Gastrocnemius medialis (tissue), 4 donors: Measurements from ENCODE around the gene IL18RAP. TPM values are rescaled to one million over a fixed set of nuclear protein-coding genes. Genes with fewer than 3 reads are reported as not detected.

ENCODE experiments used
- ATAC-seq, 2 donors: fragments of 150-250 bp; one replicate each; pipeline ENCODE4 v1.9.1; 2016
- DNase-seq, 2 donors: peaks; one replicate each; pipeline ENCODE4 v3.0.0-alpha.2; 2019
- H3K27ac ChIP-seq, 4 donors: fragments of 200-600 bp; sonication (generic); 1 replicate in 1 of 4; 2 replicates in 3 of 4; pipeline ENCODE4 v1.5.1; 2016 to 2018; ENCODE audit warnings: mild to moderate bottlenecking in 2 of 4, moderate library complexity in 1 of 4
- H3K27me3 ChIP-seq, 3 donors: fragments of 200-600 bp; sonication (generic) in 2 of 3; 1 replicate in 1 of 3; 2 replicates in 2 of 3; pipeline versions ENCODE4 v1.5.1 to v1.6.0; 2016 to 2019; ENCODE audit warnings: mild to moderate bottlenecking in 1 of 3, moderate library complexity in 1 of 3
- H3K36me3 ChIP-seq, 2 donors: fragments of 200-600 bp; sonication (generic) in 1 of 2; one replicate each; pipeline ENCODE4 v1.5.1; 2017 to 2018
- H3K4me1 ChIP-seq, 2 donors: fragments of 200-600 bp; sonication (generic) in 1 of 2; one replicate each; pipeline ENCODE4 v1.5.1; 2016 to 2017; ENCODE audit warnings: mild to moderate bottlenecking in 2 of 2
- H3K4me3 ChIP-seq, 4 donors: fragments of 200-600 bp; sonication (generic) in 3 of 4; 1 replicate in 1 of 4; 2 replicates in 3 of 4; pipeline ENCODE4 v1.5.1; 2016 to 2019; ENCODE audit warnings: mild to moderate bottlenecking in 2 of 4
- H3K9me3 ChIP-seq, 3 donors: fragments of 200-600 bp; sonication (generic) in 2 of 3; 1 replicate in 1 of 3; 2 replicates in 2 of 3; pipeline ENCODE4 v1.5.1; 2016 to 2019
- CTCF ChIP-seq, 5 experiments: fragments of 450-650 bp in 3 of 5; fragments of 200-600 bp in 2 of 5; sonication (generic) in 2 of 5; IDR thresholded peaks in 4 of 5; conservative IDR thresholded peaks in 1 of 5; 1 replicate in 4 of 5; 2 replicates in 1 of 5; pipeline ENCODE4 v1.5.1; 2016 to 2019; ENCODE audit warnings: antibody characterized with exemption in 5 of 5, mild to moderate bottlenecking in 3 of 5, moderate library complexity in 3 of 5
- POLR2A ChIP-seq, 2 donors: fragments of 450-650 bp; IDR thresholded peaks; one replicate each; pipeline ENCODE4 v1.6.1; 2017; ENCODE audit warnings: antibody characterized with exemption in 2 of 2, mild to moderate bottlenecking in 2 of 2, moderate library complexity in 2 of 2
- in situ Hi-C, 4 donors: fragments of 200-750 bp; cut with MboI; loops; one replicate each; pipeline versions ENCODE4 v1.15.0 to v1.8.0; 2017; ENCODE audit warnings: low sequenced_read_pairs in 4 of 4
- intact Hi-C: fragments of 100-400 bp; cut with DNase I; formaldehyde crosslinking; loops from one replicate; pipeline ENCODE4 v1.15.1; 2023; ENCODE audit warnings: low total_unique reads
- total RNA-seq, 4 donors: library from RNA; depleted of rRNA; stranded (reverse); fragments of >200 nt; gene quantifications; one replicate each; pipeline versions ENCODE4 v1.1.0 to v1.2.3, GENCODE V29; 2016

The IL18RAP gene
- total RNA-seq, 4 donors from 2014 or later = 0.29 to 1.9 TPM; not detected in 2

- H3K9me3 ChIP-seq = no peaks in the 10 kb centered on the region
- no peak for ATAC-seq
- H3K36me3 ChIP-seq = no peaks in the 10 kb centered on the region
- no peak overlapping the region for H3K27ac ChIP-seq
- in situ Hi-C loops (loop anchor here in 3 of 4 donors (10.0 to 25.0 kb wide), 4 partner anchors 156 to 456 kb away; partner anchors contain the start of gene IL1R2 (in 1 of the 3)), intact Hi-C loops (loop anchor here (10.0 kb wide), 1 partner anchor 558 kb away; no protein-coding TSS in a partner anchor)
- no peak for DNase-seq
- no peaks in the 10 kb centered on the region for H3K27me3 ChIP-seq
- TF ChIP-seq CTCF (IDR thresholded peaks at IDR 0.05 in 4 of 5, conservative IDR thresholded peaks at IDR 0.05 in 1 of 5) (peak in 4 of 5 experiments; percentile 7 to 60 (median 39)), POLR2A (IDR thresholded peaks at IDR 0.05) (no peak)
- H3K4me1 ChIP-seq = no peaks in the 10 kb centered on the region
- no peak overlapping the region for H3K4me3 ChIP-seq
These were observed 20.2 kb downstream of the IL18RAP start for GRCh38 chr2:102442967-102443828.

- H3K4me1 ChIP-seq = no peaks in the 10 kb centered on the region
- no peaks in the 10 kb centered on the region for H3K36me3 ChIP-seq
- ATAC-seq (no peak), DNase-seq (no peak)
- H3K27me3 ChIP-seq = no peaks in the 10 kb centered on the region
- in situ Hi-C loops (loop anchor here in 3 of 4 donors (10.0 to 25.0 kb wide), 4 partner anchors 157 to 457 kb away; partner anchors contain the start of gene IL1R2 (in 1 of the 3)), intact Hi-C loops (loop anchor here (10.0 kb wide), 1 partner anchor 559 kb away; no protein-coding TSS in a partner anchor)
- no peak overlapping the region for H3K4me3 ChIP-seq
- TF ChIP-seq CTCF (IDR thresholded peaks at IDR 0.05 in 4 of 5, conservative IDR thresholded peaks at IDR 0.05 in 1 of 5) (no peak), POLR2A (IDR thresholded peaks at IDR 0.05) (no peak)
- H3K9me3 ChIP-seq = no peaks in the 10 kb centered on the region
- no peak overlapping the region for H3K27ac ChIP-seq
These were observed 21.3 kb downstream of the IL18RAP start for GRCh38 chr2:102444233-102444632.

- intact Hi-C loops = loop anchor here (10.0 kb wide), 1 partner anchor 562 kb away; no protein-coding TSS in a partner anchor
- H3K27ac ChIP-seq = no peak overlapping the region
- H3K36me3 ChIP-seq = no peaks in the 10 kb centered on the region
- no peak for ATAC-seq
- no peaks in the 10 kb centered on the region for H3K4me1 ChIP-seq
- H3K4me3 ChIP-seq = no peak overlapping the region
- no peak for DNase-seq
- in situ Hi-C loops = loop anchor here in 3 of 4 donors (10.0 to 25.0 kb wide), 4 partner anchors 160 to 460 kb away; partner anchors contain the start of gene IL1R2 (in 1 of the 3)
- H3K27me3 ChIP-seq = no peaks in the 10 kb centered on the region
- TF ChIP-seq CTCF (IDR thresholded peaks at IDR 0.05 in 4 of 5, conservative IDR thresholded peaks at IDR 0.05 in 1 of 5) = no peak
- no peak for TF ChIP-seq POLR2A (IDR thresholded peaks at IDR 0.05)
- H3K9me3 ChIP-seq = no peaks in the 10 kb centered on the region
These were observed 24.0 kb downstream of the IL18RAP start for GRCh38 chr2:102446936-102447335.

- H3K27ac ChIP-seq = no peak overlapping the region
- DNase-seq (no peak), ATAC-seq (no peak)
- no peaks in the 10 kb centered on the region for H3K27me3 ChIP-seq
- H3K4me3 ChIP-seq = no peak overlapping the region
- intact Hi-C loops (loop anchor here (10.0 kb wide), 1 partner anchor 565 kb away; no protein-coding TSS in a partner anchor), in situ Hi-C loops (loop anchor here in 3 of 4 donors (10.0 to 25.0 kb wide), 4 partner anchors 162 to 462 kb away; partner anchors contain the start of gene IL1R2 (in 1 of the 3))
- no peaks in the 10 kb centered on the region for H3K9me3 ChIP-seq
- TF ChIP-seq CTCF (IDR thresholded peaks at IDR 0.05 in 4 of 5, conservative IDR thresholded peaks at IDR 0.05 in 1 of 5) (peak in 3 of 5 experiments; percentile 17 to 50 (median 44)), POLR2A (IDR thresholded peaks at IDR 0.05) (no peak)
- H3K36me3 ChIP-seq = no peaks in the 10 kb centered on the region
- no peaks in the 10 kb centered on the region for H3K4me1 ChIP-seq
These were observed 26.5 kb downstream of the IL18RAP start for GRCh38 chr2:102449370-102449974.
